ENCODE measurements around the gene WDR47. TPM values are rescaled to one million over a fixed set of nuclear protein-coding genes. Genes with fewer than 3 reads are reported as not detected.

WDR47 gene
- total RNA-seq, 1 experiment from 2014 or later: 16.1 TPM

DNA sequence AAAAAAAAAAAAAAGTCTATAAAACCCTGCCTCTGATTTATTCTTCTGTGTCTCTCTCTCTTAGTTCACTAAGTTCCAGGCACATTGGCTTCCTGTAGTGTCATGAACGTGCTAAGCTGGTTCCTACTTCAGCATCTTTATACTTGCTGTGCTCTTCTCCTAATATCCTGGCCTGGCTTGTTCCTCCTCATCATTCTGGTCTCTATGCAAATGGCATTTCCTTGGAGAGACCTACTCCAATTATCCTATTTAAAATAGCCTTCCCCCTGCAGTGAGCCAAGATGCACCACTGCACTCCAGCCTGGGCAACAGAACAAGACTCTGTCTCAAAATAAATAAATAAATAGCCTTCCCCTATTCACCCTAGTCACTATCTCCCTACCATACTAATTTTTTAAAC lies 69.0 kb downstream of the WDR47 start:
- H3K9me3 Mint-ChIP-seq (ENCODE audit: unreplicated experiment): no peaks in the 10 kb centered on the region
- H3K27ac Mint-ChIP-seq (ENCODE audit: low read depth, unreplicated experiment): no peak overlapping the region
- no peak overlapping the region for H3K4me3 Mint-ChIP-seq (ENCODE audit: unreplicated experiment)
- no peaks in the 10 kb centered on the region for H3K27me3 Mint-ChIP-seq (ENCODE audit: insufficient read depth, unreplicated experiment)
- DNase-seq (ENCODE audit: unreplicated experiment): no peak
- peaks cover 52% of the 10 kb centered on the region for H3K36me3 Mint-ChIP-seq (ENCODE audit: insufficient read depth, unreplicated experiment)
- TF ChIP-seq, protein P1, sequence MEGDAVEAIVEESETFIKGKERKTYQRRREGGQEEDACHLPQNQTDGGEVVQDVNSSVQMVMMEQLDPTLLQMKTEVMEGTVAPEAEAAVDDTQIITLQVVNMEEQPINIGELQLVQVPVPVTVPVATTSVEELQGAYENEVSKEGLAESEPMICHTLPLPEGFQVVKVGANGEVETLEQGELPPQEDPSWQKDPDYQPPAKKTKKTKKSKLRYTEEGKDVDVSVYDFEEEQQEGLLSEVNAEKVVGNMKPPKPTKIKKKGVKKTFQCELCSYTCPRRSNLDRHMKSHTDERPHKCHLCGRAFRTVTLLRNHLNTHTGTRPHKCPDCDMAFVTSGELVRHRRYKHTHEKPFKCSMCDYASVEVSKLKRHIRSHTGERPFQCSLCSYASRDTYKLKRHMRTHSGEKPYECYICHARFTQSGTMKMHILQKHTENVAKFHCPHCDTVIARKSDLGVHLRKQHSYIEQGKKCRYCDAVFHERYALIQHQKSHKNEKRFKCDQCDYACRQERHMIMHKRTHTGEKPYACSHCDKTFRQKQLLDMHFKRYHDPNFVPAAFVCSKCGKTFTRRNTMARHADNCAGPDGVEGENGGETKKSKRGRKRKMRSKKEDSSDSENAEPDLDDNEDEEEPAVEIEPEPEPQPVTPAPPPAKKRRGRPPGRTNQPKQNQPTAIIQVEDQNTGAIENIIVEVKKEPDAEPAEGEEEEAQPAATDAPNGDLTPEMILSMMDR (IDR thresholded peaks at IDR 0.05; ENCODE audit: unreplicated experiment): no peak
- CTCF ChIA-PET: interaction anchor here (0.7 kb wide), 2 partner anchors 10 to 63 kb away, joined by 3 read pairs; partner anchors contain the start of gene CLCC1
- POLR2A ChIA-PET: interaction anchor here (0.6 to 2.7 kb wide), 4 partner anchors 10 to 119 kb away, joined by 3 to 9 read pairs (median 4); partner anchors contain the start of gene CLCC1
- H3K4me1 Mint-ChIP-seq (ENCODE audit: insufficient read depth, unreplicated experiment): no peaks in the 10 kb centered on the region
- BruUV-seq (replicated peaks): no TSS peak
- intact Hi-C loops (cut with micrococcal nuclease): no loop called here

DNA sequence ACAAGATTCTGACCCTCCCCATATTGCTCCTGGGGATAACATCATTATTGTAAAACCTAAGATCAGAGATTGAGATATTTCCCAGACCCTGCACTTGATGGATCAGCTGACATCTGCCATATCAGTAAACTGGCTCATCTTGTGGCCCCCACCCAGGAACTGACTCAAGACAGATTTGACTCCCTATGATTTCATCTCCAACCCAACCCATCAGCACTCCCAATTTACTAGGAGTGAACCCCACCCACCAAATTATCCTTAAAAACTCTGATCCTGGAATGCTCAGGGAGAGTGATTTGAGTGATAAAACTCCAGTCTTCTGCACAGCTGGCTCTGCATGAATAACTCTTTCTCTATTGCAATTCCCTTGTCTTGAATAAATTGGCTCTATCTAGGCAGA lies 72.6 kb downstream of the WDR47 start:
- intact Hi-C loops (cut with micrococcal nuclease): no loop called here
- TF ChIP-seq, protein P1 (IDR thresholded peaks at IDR 0.05; ENCODE audit: unreplicated experiment): no peak
- no peak for DNase-seq (ENCODE audit: unreplicated experiment)
- Mint-ChIP-seq H3K9me3 (ENCODE audit: unreplicated experiment) (no peaks in the 10 kb centered on the region), H3K36me3 (ENCODE audit: insufficient read depth, unreplicated experiment) (peaks cover 48% of the 10 kb centered on the region), H3K27me3 (ENCODE audit: insufficient read depth, unreplicated experiment) (no peaks in the 10 kb centered on the region), H3K27ac (ENCODE audit: low read depth, unreplicated experiment) (no peak overlapping the region), H3K4me3 (ENCODE audit: unreplicated experiment) (no peak overlapping the region), H3K4me1 (ENCODE audit: insufficient read depth, unreplicated experiment) (no peaks in the 10 kb centered on the region)
- BruUV-seq (replicated peaks): no TSS peak
- POLR2A ChIA-PET: interaction anchor here (1.2 kb wide), 1 partner anchor 121 kb away, joined by 3 read pairs; the partner anchor contains the start of gene TMEM167B
- CTCF ChIA-PET: interaction anchor here (0.7 kb wide), 1 partner anchor 562 kb away, joined by 3 read pairs; no protein-coding TSS in a partner anchor

DNA sequence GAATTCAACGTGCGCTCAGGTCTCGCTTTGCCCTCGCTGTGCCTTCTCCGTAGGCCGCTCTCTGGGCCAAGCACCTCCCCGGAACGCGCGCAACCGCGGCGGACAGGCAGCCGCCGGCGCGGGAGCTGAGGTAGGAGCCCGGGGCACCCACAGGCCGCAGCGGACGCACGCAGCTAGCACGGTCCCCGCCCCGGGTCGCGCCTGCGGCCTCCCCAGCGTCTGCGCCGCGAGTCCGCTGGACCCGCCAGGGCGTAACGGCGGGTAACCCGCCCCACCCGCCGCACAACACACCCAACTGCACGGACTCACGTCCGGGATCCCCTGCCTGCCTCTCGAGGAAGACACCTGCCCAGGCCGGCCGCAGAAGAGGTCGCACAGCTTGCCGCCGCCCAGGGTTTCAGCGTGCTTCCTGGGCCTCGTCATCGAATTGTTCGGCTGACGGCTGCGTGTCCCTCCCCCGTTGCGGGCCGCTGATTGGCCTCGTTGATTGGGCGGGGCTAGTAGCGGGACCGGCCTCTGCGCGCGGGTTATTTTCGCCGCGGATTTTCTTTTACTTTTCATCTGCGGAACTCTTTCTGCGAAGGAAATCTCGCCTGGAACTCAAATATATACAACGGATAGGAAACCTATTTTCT lies 78.7 kb downstream of the WDR47 start, which contains the start of gene CLCC1:
Gene CLCC1 (minus strand): TSS at position 433 of the 635 bp plus-strand sequence. CDS start 13,047 bp downstream, outside the sequence.
- POLR2A ChIA-PET: interaction anchor here (0.6 to 3.5 kb wide), 23 partner anchors 10 to 565 kb away, joined by 3 to 33 read pairs (median 4); partner anchors contain the start of genes CELSR2, ELAPOR1, PRPF38B and SARS1
- CTCF ChIA-PET: interaction anchor here (0.6 to 3.3 kb wide), 9 partner anchors 10 to 569 kb away, joined by 3 to 19 read pairs (median 3); a partner anchor contains a TSS

DNA sequence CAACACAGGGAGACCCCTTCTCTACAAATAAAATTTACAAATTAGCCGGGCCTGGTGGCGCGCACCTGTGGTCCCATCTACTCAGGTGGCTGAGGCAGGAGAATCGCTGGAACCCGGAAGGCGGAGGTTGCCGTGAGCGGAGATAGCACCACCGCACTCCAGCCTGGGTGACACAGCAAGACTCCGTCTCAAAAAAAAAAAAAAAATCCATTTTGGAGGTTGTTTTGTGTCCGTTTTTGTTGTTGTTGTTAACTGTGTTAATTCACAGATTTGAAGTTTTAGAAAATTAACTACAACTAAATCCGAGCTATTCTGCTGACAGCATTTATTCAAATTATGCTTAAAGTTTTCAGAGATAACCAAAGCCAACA lies 79.2 kb downstream of the WDR47 start:
- DNase-seq (ENCODE audit: unreplicated experiment): peak; percentile 39
- no peaks in the 10 kb centered on the region for H3K9me3 Mint-ChIP-seq (ENCODE audit: unreplicated experiment)
- H3K4me1 Mint-ChIP-seq (ENCODE audit: insufficient read depth, unreplicated experiment): peaks cover 18% of the 10 kb centered on the region
- peak overlapping the region; percentile 83 for H3K27ac Mint-ChIP-seq (ENCODE audit: low read depth, unreplicated experiment)
- H3K4me3 Mint-ChIP-seq (ENCODE audit: unreplicated experiment): peak overlapping the region; percentile 86
- H3K36me3 Mint-ChIP-seq (ENCODE audit: insufficient read depth, unreplicated experiment): peaks cover 24% of the 10 kb centered on the region
- BruUV-seq (replicated peaks): TSS peak; percentile 52
- TF ChIP-seq, protein P1 (IDR thresholded peaks at IDR 0.05; ENCODE audit: unreplicated experiment): no peak
- intact Hi-C loops (cut with micrococcal nuclease): loop anchor here (2.0 kb wide), 2 partner anchors 112 to 150 kb away; a partner anchor contains a TSS
- no peaks in the 10 kb centered on the region for H3K27me3 Mint-ChIP-seq (ENCODE audit: insufficient read depth, unreplicated experiment)
- ChIA-PET POLR2A (interaction anchor here (0.6 to 3.5 kb wide), 27 partner anchors 10 to 929 kb away, joined by 3 to 33 read pairs (median 4); partner anchors contain the start of genes CELSR2, PRPF38B, PSMA5 and SARS1), CTCF (interaction anchor here (0.6 to 3.3 kb wide), 9 partner anchors 9 to 570 kb away, joined by 3 to 19 read pairs (median 3); a partner anchor contains a TSS)

More for the DNA sequence above, 78.7 kb downstream of the WDR47 start, which contains the start of gene CLCC1:
- peaks cover 18% of the 10 kb centered on the region for H3K4me1 Mint-ChIP-seq (ENCODE audit: insufficient read depth, unreplicated experiment)
- no peaks in the 10 kb centered on the region for H3K9me3 Mint-ChIP-seq (ENCODE audit: unreplicated experiment)
- peak within 1 kb of the TSS; percentile 83 for H3K27ac Mint-ChIP-seq (ENCODE audit: low read depth, unreplicated experiment)
- TF ChIP-seq, protein P1 (IDR thresholded peaks at IDR 0.05; ENCODE audit: unreplicated experiment): no peak
- intact Hi-C loops (cut with micrococcal nuclease): loop anchor here (2.0 kb wide), 2 partner anchors 112 to 150 kb away; a partner anchor contains a TSS
- peak; percentile 94 for DNase-seq (ENCODE audit: unreplicated experiment)
- H3K36me3 Mint-ChIP-seq (ENCODE audit: insufficient read depth, unreplicated experiment): peaks cover 26% of the 10 kb centered on the region
- peak within 1 kb of the TSS; percentile 86 for H3K4me3 Mint-ChIP-seq (ENCODE audit: unreplicated experiment)
- no peaks in the 10 kb centered on the region for H3K27me3 Mint-ChIP-seq (ENCODE audit: insufficient read depth, unreplicated experiment)
- BruUV-seq (replicated peaks): no TSS peak
